Kidney (tissue), 14 donors: ENCODE data around the gene UCK2. TPM values are rescaled to one million over a fixed set of nuclear protein-coding genes. Genes with fewer than 3 reads are reported as not detected.

Experiments used
- DNase-seq, 5 donors: peaks; one replicate each; pipeline ENCODE4 v3.0.0-alpha.2; 2013 to 2020
- FAIRE-seq: peaks from 2 replicates; lab custom pipeline; 2012; peaks lifted over from hg19 to GRCh38; lab: Jason Lieb, UNC
- H3K27ac ChIP-seq, 2 donors: one replicate each; pipeline ENCODE4 v1.7.0; 2013; ENCODE audit warnings: low read depth in 2 of 2, low read length in 2 of 2, inconsistent platforms in 1 of 2
- H3K27me3 ChIP-seq: one replicate; pipeline ENCODE4 v1.7.1; 2013; ENCODE audit warnings: low read length, inconsistent platforms; ENCODE audit not compliant: control insufficient read depth, insufficient read depth
- H3K36me3 ChIP-seq, 3 donors: one replicate each; pipeline versions ENCODE4 v1.7.0 to v1.7.1; 2013; ENCODE audit warnings: low read length in 3 of 3, control low read depth in 1 of 3, inconsistent platforms in 1 of 3; ENCODE audit not compliant: insufficient read depth in 3 of 3, control insufficient read depth in 2 of 3
- H3K4me1 ChIP-seq, 3 donors: one replicate each; pipeline versions ENCODE4 v1.7.0 to v1.7.1; 2013; ENCODE audit warnings: low read length in 3 of 3, inconsistent platforms in 1 of 3, low read depth in 1 of 3; ENCODE audit not compliant: control insufficient read depth in 2 of 3, insufficient read depth in 2 of 3
- H3K4me3 ChIP-seq, 3 donors: one replicate each; pipeline versions ENCODE4 v1.7.0 to v1.8.1; 2013; ENCODE audit warnings: low read length in 3 of 3, control low read depth in 1 of 3, inconsistent platforms in 1 of 3
- H3K9ac ChIP-seq, 3 donors: one replicate each; pipeline versions ENCODE4 v1.7.0 to v1.7.1; 2013; ENCODE audit warnings: low read length in 3 of 3, control low read depth in 1 of 3, inconsistent platforms in 1 of 3
- H3K9me3 ChIP-seq, 3 donors: one replicate each; pipeline versions ENCODE4 v1.7.0 to v1.7.1; 2013; ENCODE audit warnings: low read length in 3 of 3, control low read depth in 1 of 3, inconsistent platforms in 1 of 3; ENCODE audit not compliant: control insufficient read depth in 2 of 3, insufficient read depth in 1 of 3
- intact Hi-C: fragments of 100-400 bp; cut with DNase I; formaldehyde crosslinking; loops from one replicate; pipeline ENCODE4 v1.11.1; 2022
- polyA plus RNA-seq: library from polyadenylated mRNA; stranded (reverse); fragments of 350-450 nt; fragmentation: Illumina TruSeq; extraction: RNeasy Lipid Tissue Mini Kit (QIAGEN cat#74804); gene quantifications from one replicate; pipeline ENCODE4 v1.2.3, GENCODE V29; 2014; ENCODE audit warnings: low read depth, low replicate concordance; ENCODE audit not compliant: insufficient read depth
- total RNA-seq: library from RNA; stranded (reverse); fragmentation: NEBNext Ultra II Directional; extraction: Animal tissue kit (Norgen Biotek cat#: 25700); gene quantifications from one replicate; pipeline ENCODE4 v1.2.1, GENCODE V29; 2021
- TF ChIP-seq, protein P1 (sequence below): IDR thresholded peaks from 3 replicates; pipeline ENCODE4 v1.5.1; 2012; ENCODE audit warnings: mild to moderate bottlenecking, moderate library complexity, borderline replicate concordance; ENCODE audit not compliant: insufficient read depth; ENCODE audit errors: extremely low read depth
- donor health status: control.
- donor health status: control.
- donor health status: control.
- donor health status: control.
- donor health status: control.
- donor health status: DM: yes; HTN: yes; CAD: no.
- donor health status: Normal renal cell carcinoma (clear cell type).

The UCK2 gene
- total and polyA plus RNA-seq, 2 donors from 2014 or later, result 8.2 to 18.7 TPM

DNA sequence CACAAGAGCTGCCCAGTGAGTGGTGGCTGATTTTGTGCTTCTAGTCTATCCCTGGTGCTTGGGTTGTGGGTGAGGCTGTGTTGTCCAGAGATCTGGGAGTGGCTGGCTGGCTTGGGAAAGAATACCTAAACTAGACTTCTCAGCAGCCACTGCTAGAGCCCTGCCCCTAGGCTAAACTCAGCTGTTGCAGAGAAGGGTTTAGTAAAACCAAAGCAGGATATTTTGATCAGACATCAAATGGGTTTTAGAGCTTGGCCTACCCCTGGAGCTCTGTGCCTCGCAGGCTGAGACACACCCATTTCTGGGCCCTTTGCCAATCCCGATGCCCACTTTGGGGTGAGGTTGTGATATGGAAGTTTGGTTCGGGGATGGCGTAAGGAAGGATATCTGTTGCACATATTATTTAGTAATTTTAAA is 88.5 kb downstream of the UCK2 start:
- TF ChIP-seq, protein P1, sequence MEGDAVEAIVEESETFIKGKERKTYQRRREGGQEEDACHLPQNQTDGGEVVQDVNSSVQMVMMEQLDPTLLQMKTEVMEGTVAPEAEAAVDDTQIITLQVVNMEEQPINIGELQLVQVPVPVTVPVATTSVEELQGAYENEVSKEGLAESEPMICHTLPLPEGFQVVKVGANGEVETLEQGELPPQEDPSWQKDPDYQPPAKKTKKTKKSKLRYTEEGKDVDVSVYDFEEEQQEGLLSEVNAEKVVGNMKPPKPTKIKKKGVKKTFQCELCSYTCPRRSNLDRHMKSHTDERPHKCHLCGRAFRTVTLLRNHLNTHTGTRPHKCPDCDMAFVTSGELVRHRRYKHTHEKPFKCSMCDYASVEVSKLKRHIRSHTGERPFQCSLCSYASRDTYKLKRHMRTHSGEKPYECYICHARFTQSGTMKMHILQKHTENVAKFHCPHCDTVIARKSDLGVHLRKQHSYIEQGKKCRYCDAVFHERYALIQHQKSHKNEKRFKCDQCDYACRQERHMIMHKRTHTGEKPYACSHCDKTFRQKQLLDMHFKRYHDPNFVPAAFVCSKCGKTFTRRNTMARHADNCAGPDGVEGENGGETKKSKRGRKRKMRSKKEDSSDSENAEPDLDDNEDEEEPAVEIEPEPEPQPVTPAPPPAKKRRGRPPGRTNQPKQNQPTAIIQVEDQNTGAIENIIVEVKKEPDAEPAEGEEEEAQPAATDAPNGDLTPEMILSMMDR, result no peak
- H3K4me3 ChIP-seq, result no peak overlapping the region
- intact Hi-C loops, result loop anchor here (10.0 kb wide), 1 partner anchor 181 kb away; no protein-coding TSS in a partner anchor
- H3K9ac ChIP-seq, result no peak overlapping the region
- FAIRE-seq (no peak), DNase-seq (no peak)
- peaks cover 0 to 9% (median 6%) of the 10 kb centered on the region in 3 donors for H3K4me1 ChIP-seq
- H3K36me3 ChIP-seq, result no peaks in the 10 kb centered on the region
- no peaks in the 10 kb centered on the region for H3K9me3 ChIP-seq
- H3K27ac ChIP-seq, result no peak overlapping the region
- no peaks in the 10 kb centered on the region for H3K27me3 ChIP-seq

DNA sequence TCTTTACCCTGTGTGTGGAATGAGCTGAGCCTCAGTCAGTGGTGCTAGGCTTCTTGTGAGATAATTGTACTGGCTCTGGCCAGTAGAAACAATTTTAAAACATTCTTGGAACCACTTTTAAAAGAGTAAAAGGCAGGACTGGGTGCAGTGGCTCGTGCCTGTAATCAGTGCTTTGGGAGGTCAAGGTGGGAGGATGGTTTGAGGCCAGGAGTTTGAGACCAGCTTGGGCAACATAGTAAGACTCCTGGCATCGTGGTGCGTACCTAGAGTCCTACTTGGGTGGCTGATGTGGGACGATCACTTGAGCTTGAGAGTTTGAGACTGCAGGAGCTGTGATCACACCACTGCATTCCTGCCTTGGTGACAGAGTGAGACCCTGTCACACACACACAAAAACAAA is 89.8 kb downstream of the UCK2 start:
- no peak overlapping the region for H3K9ac ChIP-seq
- H3K9me3 ChIP-seq, result no peaks in the 10 kb centered on the region
- FAIRE-seq (no peak), DNase-seq (no peak)
- H3K27ac ChIP-seq, result no peak overlapping the region
- TF ChIP-seq, protein P1, result no peak
- intact Hi-C loops, result loop anchor here (10.0 kb wide), 1 partner anchor 182 kb away; no protein-coding TSS in a partner anchor
- peaks cover 0 to 6% (median 0%) of the 10 kb centered on the region in 3 donors for H3K4me1 ChIP-seq
- no peaks in the 10 kb centered on the region for H3K27me3 ChIP-seq
- H3K36me3 ChIP-seq, result no peaks in the 10 kb centered on the region
- no peak overlapping the region for H3K4me3 ChIP-seq

DNA sequence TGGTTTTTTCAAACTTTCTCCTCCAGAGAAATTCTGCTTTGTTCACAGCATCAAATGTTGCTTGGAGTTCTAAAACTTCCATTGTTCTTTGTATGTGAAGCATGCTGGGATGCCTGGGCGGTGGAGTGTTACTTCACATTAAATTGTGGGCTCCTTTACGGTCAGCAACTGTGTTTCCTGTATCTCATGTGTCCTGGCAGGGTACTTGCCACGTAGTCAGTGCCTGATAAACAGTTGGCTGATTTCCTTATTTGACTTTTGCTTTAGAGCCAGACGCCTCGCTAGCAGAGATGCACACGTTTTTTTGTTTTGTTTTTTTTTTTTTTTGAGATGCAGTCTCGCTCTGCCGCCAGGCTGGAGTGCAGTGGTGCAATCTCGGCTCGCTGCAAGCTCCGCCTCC is 96.7 kb downstream of the UCK2 start:
- no peaks in the 10 kb centered on the region for H3K36me3 ChIP-seq
- FAIRE-seq, result no peak
- intact Hi-C loops, result no loop called here
- no peak overlapping the region for H3K9ac ChIP-seq
- no peak overlapping the region for H3K27ac ChIP-seq
- peaks cover 0 to 4% (median 0%) of the 10 kb centered on the region in 3 donors for H3K4me1 ChIP-seq
- TF ChIP-seq, protein P1, result no peak
- H3K27me3 ChIP-seq, result peaks cover 3% of the 10 kb centered on the region
- no peak overlapping the region for H3K4me3 ChIP-seq
- DNase-seq, result no peak
- no peaks in the 10 kb centered on the region for H3K9me3 ChIP-seq

DNA sequence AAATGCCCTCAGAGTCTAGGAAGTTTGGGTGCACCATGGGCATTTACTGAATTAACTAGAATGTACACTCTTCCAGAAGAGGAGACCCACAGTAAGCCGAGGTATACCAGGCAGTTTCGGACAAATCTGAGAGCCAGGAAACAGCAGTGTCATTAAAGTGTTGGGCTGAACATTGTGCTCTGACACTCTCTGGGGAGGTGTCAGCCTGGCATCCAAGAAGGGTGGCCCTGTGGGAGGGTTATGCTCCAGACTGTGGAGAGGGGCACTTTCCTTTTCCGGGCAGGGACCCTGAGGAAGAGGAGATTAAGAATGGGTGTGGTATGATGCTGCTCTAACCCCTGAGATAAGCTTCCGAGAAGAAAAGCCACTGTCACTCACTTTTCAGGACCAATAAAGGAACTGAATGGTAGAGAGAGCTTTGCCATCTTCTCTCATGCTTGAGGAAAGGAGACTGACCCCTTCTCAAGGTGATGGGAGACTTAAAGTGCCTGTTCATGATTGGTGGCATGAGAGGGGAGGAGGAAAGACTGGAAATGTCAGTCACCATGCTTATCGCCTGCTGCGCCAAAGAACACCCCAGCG is 98.2 kb downstream of the UCK2 start:
- DNase-seq (no peak), FAIRE-seq (no peak)
- TF ChIP-seq, protein P1, result no peak
- Histone ChIP-seq H3K9me3 (no peaks in the 10 kb centered on the region), H3K9ac (no peak overlapping the region), H3K4me1 (peaks cover 0 to 4% (median 0%) of the 10 kb centered on the region in 3 donors), H3K27ac (no peak overlapping the region), H3K27me3 (peaks cover 3% of the 10 kb centered on the region), H3K36me3 (no peaks in the 10 kb centered on the region), H3K4me3 (no peak overlapping the region)
- intact Hi-C loops, result no loop called here
